Liver (tissue), 9 donors: ENCODE data around the gene HLA-C. TPM values are rescaled to one million over a fixed set of nuclear protein-coding genes. Genes with fewer than 3 reads are reported as not detected.
"Not testable (repeated sequence)": the region's sequence is repeated elsewhere in the genome, so short reads cannot be mapped to it uniquely, and the experiment has no call there.

ENCODE experiments used
- DNase-seq: peaks from one replicate; pipeline ENCODE4 v3.0.0-alpha.2; 2017; ENCODE audit warnings: low spot score
- H3K27ac ChIP-seq, 2 donors: one replicate each; pipeline ENCODE4 v1.7.0; 2013; ENCODE audit warnings: inconsistent platforms in 2 of 2, low read length in 2 of 2, control low read depth in 1 of 2, low read depth in 1 of 2, mild to moderate bottlenecking in 1 of 2
- H3K27me3 ChIP-seq, 4 donors: one replicate each; pipeline versions ENCODE4 v1.6.1 to v1.7.0; 2013; ENCODE audit warnings: low read length in 3 of 4, inconsistent platforms in 1 of 4, mild to moderate bottlenecking in 1 of 4, moderate library complexity in 1 of 4; ENCODE audit not compliant: control insufficient read depth in 4 of 4, insufficient read depth in 4 of 4
- H3K36me3 ChIP-seq, 4 donors: one replicate each; pipeline versions ENCODE4 v1.6.1 to v1.7.0; 2013; ENCODE audit warnings: low read length in 3 of 4, mild to moderate bottlenecking in 3 of 4, low read depth in 1 of 4, moderate library complexity in 1 of 4; ENCODE audit not compliant: control insufficient read depth in 4 of 4, insufficient read depth in 3 of 4
- H3K4me1 ChIP-seq, 4 donors: one replicate each; pipeline versions ENCODE4 v1.6.1 to v1.7.0; 2013; ENCODE audit warnings: low read length in 3 of 4, mild to moderate bottlenecking in 3 of 4, moderate library complexity in 1 of 4; ENCODE audit not compliant: control insufficient read depth in 4 of 4, insufficient read depth in 4 of 4
- H3K4me3 ChIP-seq, 3 donors: one replicate each; pipeline versions ENCODE4 v1.6.1 to v1.7.0; 2013; ENCODE audit warnings: low read length in 3 of 3, control low read depth in 1 of 3, low read depth in 1 of 3, mild to moderate bottlenecking in 1 of 3
- H3K9ac ChIP-seq, 2 donors: one replicate each; pipeline ENCODE4 v1.7.0; 2013; ENCODE audit warnings: low read length in 2 of 2, mild to moderate bottlenecking in 2 of 2, moderate library complexity in 2 of 2, control low read depth in 1 of 2, low read depth in 1 of 2
- H3K9me3 ChIP-seq, 4 donors: one replicate each; pipeline versions ENCODE4 v1.6.1 to v1.7.0; 2013; ENCODE audit warnings: low read length in 3 of 4; ENCODE audit not compliant: control insufficient read depth in 4 of 4
- EGR1 ChIP-seq, 2 donors: IDR thresholded peaks; 2 replicates each; pipeline ENCODE4 v1.6.1; 2016 to 2018; ENCODE audit warnings: antibody characterized with exemption in 2 of 2, low read depth in 2 of 2
- GABPA ChIP-seq, 2 donors: IDR thresholded peaks in 1 of 2; conservative IDR thresholded peaks in 1 of 2; 2 replicates each; pipeline ENCODE4 v1.6.1; 2016; ENCODE audit warnings: antibody characterized with exemption in 2 of 2, mild to moderate bottlenecking in 1 of 2, moderate library complexity in 1 of 2
- HNF4A ChIP-seq, 2 donors: conservative IDR thresholded peaks; 2 replicates each; pipeline ENCODE4 v1.6.1; 2016; ENCODE audit warnings: antibody characterized with exemption in 2 of 2, mild to moderate bottlenecking in 2 of 2
- HNF4G ChIP-seq: IDR thresholded peaks from 2 replicates; pipeline ENCODE4 v1.6.1; 2016; ENCODE audit warnings: antibody characterized with exemption
- JUND ChIP-seq, 2 donors: IDR thresholded peaks; 2 replicates each; pipeline ENCODE4 v1.6.1; 2016; ENCODE audit warnings: antibody characterized with exemption in 2 of 2
- NR2F2 ChIP-seq: IDR thresholded peaks from 2 replicates; pipeline ENCODE4 v1.6.1; 2016; ENCODE audit warnings: antibody characterized with exemption
- RAD21 ChIP-seq, 2 donors: IDR thresholded peaks; 2 replicates each; pipeline ENCODE4 v1.6.1; 2016; ENCODE audit warnings: antibody characterized with exemption in 2 of 2, mild to moderate bottlenecking in 2 of 2
- SP1 ChIP-seq: IDR thresholded peaks from 2 replicates; pipeline ENCODE4 v1.6.1; 2018; ENCODE audit warnings: antibody characterized with exemption, mild to moderate bottlenecking
- YY1 ChIP-seq: IDR thresholded peaks from 2 replicates; pipeline ENCODE4 v1.6.1; 2016; ENCODE audit warnings: antibody characterized with exemption, mild to moderate bottlenecking
- WGBS: extraction: QIAGEN DNeasy Blood & Tissue Kit; methylation state at CpG from one replicate; pipeline ENCODE4 v1.1.7; 2013; 5-methylcytosine and 5-hydroxymethylcytosine counted together
- polyA plus RNA-seq, 2 donors: library from polyadenylated mRNA; stranded (reverse) in 1 of 2; unstranded in 1 of 2; fragments of 200-250 nt in 1 of 2; fragments of >200 nt in 1 of 2; fragmentation: Nextera tagmentation in 1 of 2; extraction: Ambion mirVana in 1 of 2; gene quantifications; one replicate each; pipeline versions ENCODE4 v1.2.1 to v1.2.3, GENCODE V29; 2013 to 2015
- total RNA-seq, 2 donors: library from RNA; depleted of rRNA; stranded (reverse); fragments of >200 nt; gene quantifications; one replicate each; pipeline ENCODE4 v1.2.3, GENCODE V29; 2014
- TF ChIP-seq, protein P1 (sequence below): fragments of 150-350 bp; IDR thresholded peaks from 2 replicates; pipeline ENCODE4 v1.5.1; 2017; ENCODE audit warnings: improper control_type of control experiment, low read depth, low read length; ENCODE audit not compliant: missing input control
- TF ChIP-seq, protein P2 (sequence below): IDR thresholded peaks from 2 replicates; pipeline ENCODE4 v1.6.1; 2016; ENCODE audit warnings: antibody characterized with exemption
- TF ChIP-seq, protein P3 (sequence below): IDR thresholded peaks from 2 replicates; pipeline ENCODE4 v1.6.1; 2016; ENCODE audit warnings: antibody characterized with exemption, mild to moderate bottlenecking
- TF ChIP-seq, protein P4 (sequence below): IDR thresholded peaks from 2 replicates; pipeline ENCODE4 v1.6.1; 2016; ENCODE audit warnings: antibody characterized with exemption
- donor health status: healthy.
- donor health status: healthy.
- donor health status: healthy.
- donor health status: healthy.
- donor health status: healthy.

HLA-C gene
- total and polyA plus RNA-seq, 4 donors: 232 to 317 (median 270) TPM

DNA sequence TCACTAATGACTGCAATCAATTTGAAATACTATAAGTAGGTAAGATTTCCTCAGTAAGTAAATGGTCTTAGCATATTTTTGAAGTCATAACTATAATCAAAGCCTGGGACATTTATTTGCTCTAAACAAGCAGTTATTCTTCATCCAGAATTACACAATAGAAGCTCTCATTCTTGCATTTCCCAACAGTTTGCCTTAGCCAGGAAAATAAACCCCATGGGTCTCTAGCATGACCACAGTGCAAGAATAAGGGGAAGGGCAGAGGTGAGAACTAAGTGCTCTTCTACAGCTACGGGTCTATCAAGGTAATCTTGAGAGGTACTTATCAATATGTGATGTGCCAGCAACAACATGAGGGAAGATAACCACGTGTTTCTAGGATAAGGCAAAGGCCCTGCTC, 14.1 kb upstream of the HLA-C start (continued):
- TF ChIP-seq, protein P1, sequence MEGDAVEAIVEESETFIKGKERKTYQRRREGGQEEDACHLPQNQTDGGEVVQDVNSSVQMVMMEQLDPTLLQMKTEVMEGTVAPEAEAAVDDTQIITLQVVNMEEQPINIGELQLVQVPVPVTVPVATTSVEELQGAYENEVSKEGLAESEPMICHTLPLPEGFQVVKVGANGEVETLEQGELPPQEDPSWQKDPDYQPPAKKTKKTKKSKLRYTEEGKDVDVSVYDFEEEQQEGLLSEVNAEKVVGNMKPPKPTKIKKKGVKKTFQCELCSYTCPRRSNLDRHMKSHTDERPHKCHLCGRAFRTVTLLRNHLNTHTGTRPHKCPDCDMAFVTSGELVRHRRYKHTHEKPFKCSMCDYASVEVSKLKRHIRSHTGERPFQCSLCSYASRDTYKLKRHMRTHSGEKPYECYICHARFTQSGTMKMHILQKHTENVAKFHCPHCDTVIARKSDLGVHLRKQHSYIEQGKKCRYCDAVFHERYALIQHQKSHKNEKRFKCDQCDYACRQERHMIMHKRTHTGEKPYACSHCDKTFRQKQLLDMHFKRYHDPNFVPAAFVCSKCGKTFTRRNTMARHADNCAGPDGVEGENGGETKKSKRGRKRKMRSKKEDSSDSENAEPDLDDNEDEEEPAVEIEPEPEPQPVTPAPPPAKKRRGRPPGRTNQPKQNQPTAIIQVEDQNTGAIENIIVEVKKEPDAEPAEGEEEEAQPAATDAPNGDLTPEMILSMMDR: no peak
- TF ChIP-seq, protein P2, sequence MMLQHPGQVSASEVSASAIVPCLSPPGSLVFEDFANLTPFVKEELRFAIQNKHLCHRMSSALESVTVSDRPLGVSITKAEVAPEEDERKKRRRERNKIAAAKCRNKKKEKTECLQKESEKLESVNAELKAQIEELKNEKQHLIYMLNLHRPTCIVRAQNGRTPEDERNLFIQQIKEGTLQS: no peak
- no peak for TF ChIP-seq EGR1 (IDR thresholded peaks at IDR 0.05; ENCODE audit: low read depth in 2 of 2)

DNA sequence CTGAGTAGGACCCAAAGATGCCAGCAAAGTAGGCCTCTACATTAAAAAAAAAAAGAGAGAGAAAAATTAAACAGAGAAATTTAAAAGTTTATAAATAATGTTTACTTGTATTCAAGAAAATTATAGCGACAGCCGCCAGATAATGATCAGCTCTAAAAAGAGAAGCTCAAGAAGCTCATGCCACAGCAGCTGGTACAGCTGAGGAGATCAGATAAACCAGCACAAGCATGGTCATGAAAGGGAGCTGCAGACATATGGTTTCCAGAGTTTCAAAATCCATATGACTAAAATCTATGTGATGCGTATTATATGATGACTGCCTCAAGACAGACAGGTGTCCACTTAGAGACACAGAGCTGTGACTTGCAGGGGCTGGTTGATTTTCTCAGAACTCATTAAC, 13.6 kb upstream of the HLA-C start:
- TF ChIP-seq HNF4A (conservative IDR thresholded peaks at IDR 0.05): no peak
- TF ChIP-seq, protein P1: no peak

DNA sequence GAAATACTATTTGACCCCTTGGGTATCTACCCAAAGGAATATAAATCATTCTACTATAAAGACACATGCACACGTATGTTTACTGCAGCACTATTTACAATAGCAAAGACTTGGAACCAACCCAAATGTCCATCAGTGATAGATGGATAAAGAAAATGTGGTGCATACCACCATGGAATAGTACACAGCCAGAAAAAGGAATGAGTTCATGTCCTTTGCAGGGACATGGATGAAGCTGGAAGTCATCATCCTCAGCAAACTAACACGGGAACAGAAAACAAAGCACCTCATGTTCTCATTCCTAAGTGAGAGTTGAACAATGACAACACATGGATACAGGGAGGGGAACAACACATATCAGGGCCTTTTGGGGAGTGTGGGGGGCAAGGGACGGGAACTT, 7.8 kb upstream of the HLA-C start:
- H3K9me3 ChIP-seq, H3K9ac ChIP-seq, H3K27me3 ChIP-seq, H3K4me3 ChIP-seq, H3K27ac ChIP-seq, H3K36me3 ChIP-seq, H3K4me1 ChIP-seq, DNase-seq: not testable (repeated sequence)
- 80% methylated on average over 3 of the region's 3 CpGs for WGBS

More for the DNA sequence above, 13.6 kb upstream of the HLA-C start:
- H3K9ac ChIP-seq: no peak overlapping the region
- no peak overlapping the region for H3K27ac ChIP-seq
- H3K4me1 ChIP-seq: no peaks in the 10 kb centered on the region
- H3K9me3 ChIP-seq: no peaks in the 10 kb centered on the region
- no peaks in the 10 kb centered on the region for H3K27me3 ChIP-seq
- WGBS: 78% methylated on average over 3 of the region's 3 CpGs
- H3K36me3 ChIP-seq: no peaks in the 10 kb centered on the region
- no peak for DNase-seq
- H3K4me3 ChIP-seq: no peak overlapping the region

DNA sequence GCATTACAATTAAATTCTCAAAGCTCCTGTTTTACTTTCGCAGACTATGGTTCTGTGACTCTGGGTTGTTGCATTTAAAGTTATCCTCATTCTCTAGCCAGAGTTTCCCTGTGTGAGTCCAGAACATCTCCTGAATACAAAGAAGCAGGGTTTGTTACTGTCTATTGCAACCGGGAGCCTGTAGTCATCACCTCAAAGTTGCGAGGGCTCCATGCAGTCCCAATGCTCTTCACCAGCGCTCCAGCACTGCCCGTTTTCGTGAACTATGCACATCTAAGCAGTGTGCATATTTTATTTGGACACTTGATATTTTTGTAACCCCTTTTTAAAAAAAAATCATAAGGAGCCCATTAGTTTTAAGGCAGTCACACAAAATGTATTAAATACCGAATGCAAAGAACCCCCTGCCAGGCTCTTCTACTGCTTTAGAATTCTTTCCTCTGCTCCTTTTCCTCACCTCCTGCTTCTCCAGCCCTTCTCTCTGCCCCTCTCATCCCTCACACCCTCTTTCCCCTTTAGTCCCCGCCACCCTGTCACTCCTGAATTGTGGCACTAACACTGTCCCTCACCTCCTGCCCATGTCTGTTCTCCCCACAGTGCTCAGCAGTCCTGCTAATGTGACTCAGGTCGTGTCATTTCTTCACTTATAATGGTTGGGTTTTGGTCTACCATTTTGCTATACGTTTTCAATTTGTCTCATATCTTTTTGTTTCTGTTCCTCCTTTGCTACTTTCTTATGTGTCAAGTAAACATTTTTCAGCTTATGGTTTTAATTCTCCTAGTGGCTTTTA, 1.1 kb upstream of the HLA-C start:
- 61% methylated on average over 10 of the region's 10 CpGs for WGBS
- peak overlapping the region; percentile 69 to 94 for H3K9ac ChIP-seq
- peaks cover 2 to 7% (median 4%) of the 10 kb centered on the region in 4 donors for H3K36me3 ChIP-seq
- no peak for DNase-seq
- TF ChIP-seq, protein P3, sequence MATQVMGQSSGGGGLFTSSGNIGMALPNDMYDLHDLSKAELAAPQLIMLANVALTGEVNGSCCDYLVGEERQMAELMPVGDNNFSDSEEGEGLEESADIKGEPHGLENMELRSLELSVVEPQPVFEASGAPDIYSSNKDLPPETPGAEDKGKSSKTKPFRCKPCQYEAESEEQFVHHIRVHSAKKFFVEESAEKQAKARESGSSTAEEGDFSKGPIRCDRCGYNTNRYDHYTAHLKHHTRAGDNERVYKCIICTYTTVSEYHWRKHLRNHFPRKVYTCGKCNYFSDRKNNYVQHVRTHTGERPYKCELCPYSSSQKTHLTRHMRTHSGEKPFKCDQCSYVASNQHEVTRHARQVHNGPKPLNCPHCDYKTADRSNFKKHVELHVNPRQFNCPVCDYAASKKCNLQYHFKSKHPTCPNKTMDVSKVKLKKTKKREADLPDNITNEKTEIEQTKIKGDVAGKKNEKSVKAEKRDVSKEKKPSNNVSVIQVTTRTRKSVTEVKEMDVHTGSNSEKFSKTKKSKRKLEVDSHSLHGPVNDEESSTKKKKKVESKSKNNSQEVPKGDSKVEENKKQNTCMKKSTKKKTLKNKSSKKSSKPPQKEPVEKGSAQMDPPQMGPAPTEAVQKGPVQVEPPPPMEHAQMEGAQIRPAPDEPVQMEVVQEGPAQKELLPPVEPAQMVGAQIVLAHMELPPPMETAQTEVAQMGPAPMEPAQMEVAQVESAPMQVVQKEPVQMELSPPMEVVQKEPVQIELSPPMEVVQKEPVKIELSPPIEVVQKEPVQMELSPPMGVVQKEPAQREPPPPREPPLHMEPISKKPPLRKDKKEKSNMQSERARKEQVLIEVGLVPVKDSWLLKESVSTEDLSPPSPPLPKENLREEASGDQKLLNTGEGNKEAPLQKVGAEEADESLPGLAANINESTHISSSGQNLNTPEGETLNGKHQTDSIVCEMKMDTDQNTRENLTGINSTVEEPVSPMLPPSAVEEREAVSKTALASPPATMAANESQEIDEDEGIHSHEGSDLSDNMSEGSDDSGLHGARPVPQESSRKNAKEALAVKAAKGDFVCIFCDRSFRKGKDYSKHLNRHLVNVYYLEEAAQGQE: no peak
- TF ChIP-seq NR2F2 (no peak), GABPA (IDR thresholded peaks at IDR 0.05 in 1 of 2, conservative IDR thresholded peaks at IDR 0.05 in 1 of 2) (no peak), HNF4G (no peak), RAD21 (IDR thresholded peaks at IDR 0.05) (no peak), YY1 (no peak), SP1 (no peak), JUND (IDR thresholded peaks at IDR 0.05) (no peak)
- TF ChIP-seq, protein P4, sequence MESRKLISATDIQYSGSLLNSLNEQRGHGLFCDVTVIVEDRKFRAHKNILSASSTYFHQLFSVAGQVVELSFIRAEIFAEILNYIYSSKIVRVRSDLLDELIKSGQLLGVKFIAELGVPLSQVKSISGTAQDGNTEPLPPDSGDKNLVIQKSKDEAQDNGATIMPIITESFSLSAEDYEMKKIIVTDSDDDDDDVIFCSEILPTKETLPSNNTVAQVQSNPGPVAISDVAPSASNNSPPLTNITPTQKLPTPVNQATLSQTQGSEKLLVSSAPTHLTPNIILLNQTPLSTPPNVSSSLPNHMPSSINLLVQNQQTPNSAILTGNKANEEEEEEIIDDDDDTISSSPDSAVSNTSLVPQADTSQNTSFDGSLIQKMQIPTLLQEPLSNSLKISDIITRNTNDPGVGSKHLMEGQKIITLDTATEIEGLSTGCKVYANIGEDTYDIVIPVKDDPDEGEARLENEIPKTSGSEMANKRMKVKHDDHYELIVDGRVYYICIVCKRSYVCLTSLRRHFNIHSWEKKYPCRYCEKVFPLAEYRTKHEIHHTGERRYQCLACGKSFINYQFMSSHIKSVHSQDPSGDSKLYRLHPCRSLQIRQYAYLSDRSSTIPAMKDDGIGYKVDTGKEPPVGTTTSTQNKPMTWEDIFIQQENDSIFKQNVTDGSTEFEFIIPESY: no peak
- peak overlapping the region in 2 of 3 donors; percentile 54 to 59 for H3K4me3 ChIP-seq
- H3K27me3 ChIP-seq: no peaks in the 10 kb centered on the region
- H3K9me3 ChIP-seq: no peaks in the 10 kb centered on the region
- peak overlapping the region in 1 of 2 donors; percentile 96 for H3K27ac ChIP-seq
- H3K4me1 ChIP-seq: peaks cover 2 to 16% (median 4%) of the 10 kb centered on the region in 4 donors
